Measurements from ENCODE around the gene TSLP.

GRCh38 chr5:111069839-111070238, 1.7 kb upstream of the TSLP start:
- TF ChIP-seq, protein P1, sequence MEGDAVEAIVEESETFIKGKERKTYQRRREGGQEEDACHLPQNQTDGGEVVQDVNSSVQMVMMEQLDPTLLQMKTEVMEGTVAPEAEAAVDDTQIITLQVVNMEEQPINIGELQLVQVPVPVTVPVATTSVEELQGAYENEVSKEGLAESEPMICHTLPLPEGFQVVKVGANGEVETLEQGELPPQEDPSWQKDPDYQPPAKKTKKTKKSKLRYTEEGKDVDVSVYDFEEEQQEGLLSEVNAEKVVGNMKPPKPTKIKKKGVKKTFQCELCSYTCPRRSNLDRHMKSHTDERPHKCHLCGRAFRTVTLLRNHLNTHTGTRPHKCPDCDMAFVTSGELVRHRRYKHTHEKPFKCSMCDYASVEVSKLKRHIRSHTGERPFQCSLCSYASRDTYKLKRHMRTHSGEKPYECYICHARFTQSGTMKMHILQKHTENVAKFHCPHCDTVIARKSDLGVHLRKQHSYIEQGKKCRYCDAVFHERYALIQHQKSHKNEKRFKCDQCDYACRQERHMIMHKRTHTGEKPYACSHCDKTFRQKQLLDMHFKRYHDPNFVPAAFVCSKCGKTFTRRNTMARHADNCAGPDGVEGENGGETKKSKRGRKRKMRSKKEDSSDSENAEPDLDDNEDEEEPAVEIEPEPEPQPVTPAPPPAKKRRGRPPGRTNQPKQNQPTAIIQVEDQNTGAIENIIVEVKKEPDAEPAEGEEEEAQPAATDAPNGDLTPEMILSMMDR (conservative IDR thresholded peaks at IDR 0.05; ENCODE audit: low read depth, low read length), result no peak
- no peak for TF ChIP-seq EZH2 (IDR thresholded peaks at IDR 0.05; ENCODE audit: borderline replicate concordance, low read depth, low read length, poor library complexity, severe bottlenecking)

Data from A673 (cell line).